SK-N-SH treated with all-trans-retinoic acid at 6 μM for 48 hours (cell line): ENCODE results near the gene WAPL.

Experiments
- ATAC-seq: fragments of 200-7000 bp; cut with Tn5 transposase; 3 replicates; pipeline ENCODE4 v1.9.1; 2020; ENCODE audit warnings: mild to moderate bottlenecking, moderate library complexity
- ARNTL ChIP-seq: fragments of 450-650 bp; formaldehyde crosslinking; IDR thresholded peaks from 2 replicates; pipeline ENCODE4 v1.5.0; 2020; ENCODE audit warnings: low read depth, mild to moderate bottlenecking, moderate library complexity, borderline replicate concordance
- BACH2 ChIP-seq: fragments of 250-450 bp; sonication (Bioruptor Pico); IDR thresholded peaks from 2 replicates; pipeline ENCODE4 v1.9.0; 2021; ENCODE audit warnings: mild to moderate bottlenecking, borderline replicate concordance
- CSDC2 ChIP-seq: fragments of 250-450 bp; sonication (Bioruptor Pico); IDR thresholded peaks from 2 replicates; pipeline ENCODE4 v1.5.0; 2020; ENCODE audit warnings: mild to moderate bottlenecking, moderate library complexity
- ESRRG ChIP-seq: fragments of 250-450 bp; sonication (Bioruptor Pico); IDR thresholded peaks from 2 replicates; pipeline ENCODE4 v1.6.1; 2021; ENCODE audit warnings: mild to moderate bottlenecking
- ISL1 ChIP-seq: fragments of 250-450 bp; sonication (Bioruptor Pico); IDR thresholded peaks from 2 replicates; pipeline ENCODE4 v2.1.2; 2022; ENCODE audit warnings: mild to moderate bottlenecking, moderate library complexity
- OSR1 ChIP-seq: fragments of 250-450 bp; sonication (Bioruptor Pico); IDR thresholded peaks from 2 replicates; pipeline ENCODE4 v1.8.0; 2022; ENCODE audit warnings: moderate library complexity, mild to moderate bottlenecking, inconsistent platforms
- PPARA ChIP-seq: fragments of 250-450 bp; sonication (Bioruptor Pico); IDR thresholded peaks from 2 replicates; pipeline ENCODE4 v1.5.0; 2020; ENCODE audit warnings: mild to moderate bottlenecking, borderline replicate concordance
- RARB ChIP-seq: fragments of 250-450 bp; sonication (Bioruptor Pico); IDR thresholded peaks from 2 replicates; pipeline ENCODE4 v1.8.0; 2021; ENCODE audit warnings: mild to moderate bottlenecking, moderate library complexity
- SNAI2 ChIP-seq: fragments of 250-450 bp; sonication (Bioruptor Pico); IDR thresholded peaks from 2 replicates; pipeline ENCODE4 v1.5.0; 2020; ENCODE audit warnings: mild to moderate bottlenecking, moderate library complexity
- TOX ChIP-seq: fragments of 250-450 bp; sonication (Bioruptor Pico); IDR thresholded peaks from 2 replicates; pipeline ENCODE4 v1.8.0; 2021; ENCODE audit warnings: mild to moderate bottlenecking, moderate library complexity, borderline replicate concordance
- ZC3H10 ChIP-seq: fragments of 250-450 bp; sonication (Bioruptor Pico); IDR thresholded peaks from 2 replicates; pipeline ENCODE4 v1.5.1; 2021; ENCODE audit warnings: mild to moderate bottlenecking, moderate library complexity
- ZFP3 ChIP-seq: fragments of 250-450 bp; sonication (Bioruptor Pico); IDR thresholded peaks from 2 replicates; pipeline ENCODE4 v1.5.0; 2020; ENCODE audit warnings: mild to moderate bottlenecking, moderate library complexity
- ZFP30 ChIP-seq: fragments of 450-650 bp; formaldehyde crosslinking; IDR thresholded peaks from 2 replicates; pipeline ENCODE4 v1.5.0; 2022; ENCODE audit warnings: mild to moderate bottlenecking, moderate library complexity
- ZNF565 ChIP-seq: fragments of 450-650 bp; formaldehyde crosslinking; conservative IDR thresholded peaks from 2 replicates; pipeline ENCODE4 v1.5.0; 2020; ENCODE audit warnings: low read depth, mild to moderate bottlenecking, moderate library complexity
- ZNF70 ChIP-seq: fragments of 450-650 bp; formaldehyde crosslinking; IDR thresholded peaks from 2 replicates; pipeline ENCODE4 v1.5.0; 2020; ENCODE audit warnings: mild to moderate bottlenecking, moderate library complexity
- ZNF8 ChIP-seq: fragments of 450-650 bp; formaldehyde crosslinking; IDR thresholded peaks from 2 replicates; pipeline ENCODE4 v1.5.0; 2020; ENCODE audit warnings: mild to moderate bottlenecking, moderate library complexity
- TF ChIP-seq, protein P1 (sequence below): fragments of 250-450 bp; sonication (Bioruptor Pico); IDR thresholded peaks from 2 replicates; pipeline ENCODE4 v1.5.1; 2020; ENCODE audit warnings: low read depth, mild to moderate bottlenecking, moderate library complexity
- TF ChIP-seq, protein P2 (sequence below): fragments of 250-450 bp; sonication (Bioruptor Pico); IDR thresholded peaks from 2 replicates; pipeline ENCODE4 v1.8.0; 2021; ENCODE audit warnings: low read depth, mild to moderate bottlenecking, moderate library complexity, borderline replicate concordance
- TF ChIP-seq, protein P3 (sequence below): fragments of 250-450 bp; sonication (Bioruptor Pico); IDR thresholded peaks from 2 replicates; pipeline ENCODE4 v1.8.0; 2020; ENCODE audit warnings: mild to moderate bottlenecking, moderate library complexity, borderline replicate concordance
- TF ChIP-seq, protein P4 (sequence below): fragments of 250-450 bp; sonication (Bioruptor Pico); IDR thresholded peaks from 2 replicates; pipeline ENCODE4 v1.5.0; 2020; ENCODE audit warnings: mild to moderate bottlenecking, moderate library complexity
- TF ChIP-seq, protein P5 (sequence below): fragments of 250-450 bp; sonication (Bioruptor Pico); IDR thresholded peaks from 2 replicates; pipeline ENCODE4 v1.5.1; 2021; ENCODE audit warnings: mild to moderate bottlenecking, moderate library complexity

The WAPL gene

DNA sequence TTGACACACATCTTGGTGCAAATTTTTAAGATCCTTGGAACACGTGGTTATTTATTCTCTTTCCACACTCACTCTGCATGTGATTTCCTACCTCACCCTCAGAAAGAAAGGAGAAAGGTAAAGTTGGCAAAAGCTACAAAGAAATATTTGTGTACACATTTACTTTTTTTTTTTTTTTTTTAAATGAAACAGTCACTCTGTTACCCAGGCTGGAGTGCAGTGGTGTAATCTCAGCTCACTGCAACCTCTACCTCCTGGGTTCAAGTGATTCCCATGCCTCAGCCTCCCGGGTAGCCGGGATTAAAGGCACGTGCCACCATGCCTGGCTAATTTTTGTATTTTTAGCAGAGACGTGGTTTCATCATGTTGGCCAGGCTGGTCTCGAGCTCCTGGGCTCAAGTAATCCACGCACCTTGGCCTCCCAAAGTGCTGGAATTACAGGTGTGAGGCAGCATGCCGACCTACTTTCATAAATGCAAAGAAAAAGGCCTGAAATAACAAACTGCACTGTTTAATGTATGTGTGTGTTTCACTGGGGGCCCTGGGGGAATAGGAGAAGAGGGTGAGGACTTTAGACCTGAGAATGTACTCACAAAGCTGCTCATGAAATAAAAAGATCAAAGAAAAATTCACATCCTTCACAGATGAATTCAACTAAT lies 83.4 kb downstream of the WAPL start (continued):
- TF ChIP-seq, protein P1, sequence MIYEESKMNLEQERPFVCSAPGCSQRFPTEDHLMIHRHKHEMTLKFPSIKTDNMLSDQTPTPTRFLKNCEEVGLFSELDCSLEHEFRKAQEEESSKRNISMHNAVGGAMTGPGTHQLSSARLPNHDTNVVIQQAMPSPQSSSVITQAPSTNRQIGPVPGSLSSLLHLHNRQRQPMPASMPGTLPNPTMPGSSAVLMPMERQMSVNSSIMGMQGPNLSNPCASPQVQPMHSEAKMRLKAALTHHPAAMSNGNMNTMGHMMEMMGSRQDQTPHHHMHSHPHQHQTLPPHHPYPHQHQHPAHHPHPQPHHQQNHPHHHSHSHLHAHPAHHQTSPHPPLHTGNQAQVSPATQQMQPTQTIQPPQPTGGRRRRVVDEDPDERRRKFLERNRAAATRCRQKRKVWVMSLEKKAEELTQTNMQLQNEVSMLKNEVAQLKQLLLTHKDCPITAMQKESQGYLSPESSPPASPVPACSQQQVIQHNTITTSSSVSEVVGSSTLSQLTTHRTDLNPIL (CRISPR knock-in tag) = no peak
- TF ChIP-seq TOX (CRISPR knock-in tag) (no peak), OSR1 (CRISPR knock-in tag) (no peak), ZC3H10 (CRISPR knock-in tag) (no peak)

DNA sequence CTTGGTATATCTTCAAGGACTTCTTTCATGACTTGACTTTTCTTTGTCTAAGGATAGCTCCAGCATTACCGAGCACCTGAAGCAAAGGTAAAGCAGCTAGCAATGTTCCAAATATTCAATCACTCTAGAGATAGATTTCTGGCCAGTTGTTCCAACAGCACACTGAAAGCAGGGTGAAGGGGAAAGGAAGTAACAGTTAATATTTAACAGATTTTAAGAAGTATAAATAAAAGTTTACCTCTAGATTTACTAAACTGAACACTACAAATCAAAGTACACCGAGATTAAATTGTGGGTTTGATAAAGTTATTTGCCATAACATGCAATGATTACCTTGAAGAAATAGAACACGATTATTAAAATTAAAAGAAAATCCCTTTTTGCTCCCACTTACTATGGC lies 84.1 kb downstream of the WAPL start:
- no peak for ATAC-seq
- no peak for TF ChIP-seq PPARA (CRISPR knock-in tag)
- TF ChIP-seq ZNF8 = no peak
- TF ChIP-seq, protein P2, sequence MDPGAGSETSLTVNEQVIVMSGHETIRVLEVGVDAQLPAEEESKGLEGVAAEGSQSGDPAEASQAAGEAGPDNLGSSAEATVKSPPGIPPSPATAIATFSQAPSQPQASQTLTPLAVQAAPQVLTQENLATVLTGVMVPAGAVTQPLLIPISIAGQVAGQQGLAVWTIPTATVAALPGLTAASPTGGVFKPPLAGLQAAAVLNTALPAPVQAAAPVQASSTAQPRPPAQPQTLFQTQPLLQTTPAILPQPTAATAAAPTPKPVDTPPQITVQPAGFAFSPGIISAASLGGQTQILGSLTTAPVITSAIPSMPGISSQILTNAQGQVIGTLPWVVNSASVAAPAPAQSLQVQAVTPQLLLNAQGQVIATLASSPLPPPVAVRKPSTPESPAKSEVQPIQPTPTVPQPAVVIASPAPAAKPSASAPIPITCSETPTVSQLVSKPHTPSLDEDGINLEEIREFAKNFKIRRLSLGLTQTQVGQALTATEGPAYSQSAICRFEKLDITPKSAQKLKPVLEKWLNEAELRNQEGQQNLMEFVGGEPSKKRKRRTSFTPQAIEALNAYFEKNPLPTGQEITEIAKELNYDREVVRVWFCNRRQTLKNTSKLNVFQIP (CRISPR knock-in tag) = no peak
- TF ChIP-seq OSR1 (CRISPR knock-in tag) = no peak
- TF ChIP-seq, protein P3, sequence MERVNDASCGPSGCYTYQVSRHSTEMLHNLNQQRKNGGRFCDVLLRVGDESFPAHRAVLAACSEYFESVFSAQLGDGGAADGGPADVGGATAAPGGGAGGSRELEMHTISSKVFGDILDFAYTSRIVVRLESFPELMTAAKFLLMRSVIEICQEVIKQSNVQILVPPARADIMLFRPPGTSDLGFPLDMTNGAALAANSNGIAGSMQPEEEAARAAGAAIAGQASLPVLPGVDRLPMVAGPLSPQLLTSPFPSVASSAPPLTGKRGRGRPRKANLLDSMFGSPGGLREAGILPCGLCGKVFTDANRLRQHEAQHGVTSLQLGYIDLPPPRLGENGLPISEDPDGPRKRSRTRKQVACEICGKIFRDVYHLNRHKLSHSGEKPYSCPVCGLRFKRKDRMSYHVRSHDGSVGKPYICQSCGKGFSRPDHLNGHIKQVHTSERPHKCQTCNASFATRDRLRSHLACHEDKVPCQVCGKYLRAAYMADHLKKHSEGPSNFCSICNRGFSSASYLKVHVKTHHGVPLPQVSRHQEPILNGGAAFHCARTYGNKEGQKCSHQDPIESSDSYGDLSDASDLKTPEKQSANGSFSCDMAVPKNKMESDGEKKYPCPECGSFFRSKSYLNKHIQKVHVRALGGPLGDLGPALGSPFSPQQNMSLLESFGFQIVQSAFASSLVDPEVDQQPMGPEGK (CRISPR knock-in tag) = no peak
- no peak for TF ChIP-seq ESRRG (CRISPR knock-in tag)
- no peak for TF ChIP-seq ZC3H10 (CRISPR knock-in tag)
- TF ChIP-seq, protein P4, sequence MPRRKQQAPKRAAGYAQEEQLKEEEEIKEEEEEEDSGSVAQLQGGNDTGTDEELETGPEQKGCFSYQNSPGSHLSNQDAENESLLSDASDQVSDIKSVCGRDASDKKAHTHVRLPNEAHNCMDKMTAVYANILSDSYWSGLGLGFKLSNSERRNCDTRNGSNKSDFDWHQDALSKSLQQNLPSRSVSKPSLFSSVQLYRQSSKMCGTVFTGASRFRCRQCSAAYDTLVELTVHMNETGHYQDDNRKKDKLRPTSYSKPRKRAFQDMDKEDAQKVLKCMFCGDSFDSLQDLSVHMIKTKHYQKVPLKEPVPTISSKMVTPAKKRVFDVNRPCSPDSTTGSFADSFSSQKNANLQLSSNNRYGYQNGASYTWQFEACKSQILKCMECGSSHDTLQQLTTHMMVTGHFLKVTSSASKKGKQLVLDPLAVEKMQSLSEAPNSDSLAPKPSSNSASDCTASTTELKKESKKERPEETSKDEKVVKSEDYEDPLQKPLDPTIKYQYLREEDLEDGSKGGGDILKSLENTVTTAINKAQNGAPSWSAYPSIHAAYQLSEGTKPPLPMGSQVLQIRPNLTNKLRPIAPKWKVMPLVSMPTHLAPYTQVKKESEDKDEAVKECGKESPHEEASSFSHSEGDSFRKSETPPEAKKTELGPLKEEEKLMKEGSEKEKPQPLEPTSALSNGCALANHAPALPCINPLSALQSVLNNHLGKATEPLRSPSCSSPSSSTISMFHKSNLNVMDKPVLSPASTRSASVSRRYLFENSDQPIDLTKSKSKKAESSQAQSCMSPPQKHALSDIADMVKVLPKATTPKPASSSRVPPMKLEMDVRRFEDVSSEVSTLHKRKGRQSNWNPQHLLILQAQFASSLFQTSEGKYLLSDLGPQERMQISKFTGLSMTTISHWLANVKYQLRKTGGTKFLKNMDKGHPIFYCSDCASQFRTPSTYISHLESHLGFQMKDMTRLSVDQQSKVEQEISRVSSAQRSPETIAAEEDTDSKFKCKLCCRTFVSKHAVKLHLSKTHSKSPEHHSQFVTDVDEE = no peak
- TF ChIP-seq ZNF70 (CRISPR knock-in tag) = no peak
- TF ChIP-seq, protein P5, sequence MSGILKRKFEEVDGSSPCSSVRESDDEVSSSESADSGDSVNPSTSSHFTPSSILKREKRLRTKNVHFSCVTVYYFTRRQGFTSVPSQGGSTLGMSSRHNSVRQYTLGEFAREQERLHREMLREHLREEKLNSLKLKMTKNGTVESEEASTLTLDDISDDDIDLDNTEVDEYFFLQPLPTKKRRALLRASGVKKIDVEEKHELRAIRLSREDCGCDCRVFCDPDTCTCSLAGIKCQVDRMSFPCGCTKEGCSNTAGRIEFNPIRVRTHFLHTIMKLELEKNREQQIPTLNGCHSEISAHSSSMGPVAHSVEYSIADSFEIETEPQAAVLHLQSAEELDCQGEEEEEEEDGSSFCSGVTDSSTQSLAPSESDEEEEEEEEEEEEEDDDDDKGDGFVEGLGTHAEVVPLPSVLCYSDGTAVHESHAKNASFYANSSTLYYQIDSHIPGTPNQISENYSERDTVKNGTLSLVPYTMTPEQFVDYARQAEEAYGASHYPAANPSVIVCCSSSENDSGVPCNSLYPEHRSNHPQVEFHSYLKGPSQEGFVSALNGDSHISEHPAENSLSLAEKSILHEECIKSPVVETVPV (CRISPR knock-in tag) = no peak
- no peak for TF ChIP-seq ISL1 (CRISPR knock-in tag)
- TF ChIP-seq, protein P1 (CRISPR knock-in tag) = no peak
- TF ChIP-seq TOX (CRISPR knock-in tag) = no peak
- TF ChIP-seq SNAI2 = no peak
- TF ChIP-seq ZNF565 (CRISPR knock-in tag) = no peak
- no peak for TF ChIP-seq ZFP30 (CRISPR knock-in tag)
- no peak for TF ChIP-seq RARB (CRISPR knock-in tag)
- no peak for TF ChIP-seq CSDC2
- no peak for TF ChIP-seq ZFP3 (CRISPR knock-in tag)

DNA sequence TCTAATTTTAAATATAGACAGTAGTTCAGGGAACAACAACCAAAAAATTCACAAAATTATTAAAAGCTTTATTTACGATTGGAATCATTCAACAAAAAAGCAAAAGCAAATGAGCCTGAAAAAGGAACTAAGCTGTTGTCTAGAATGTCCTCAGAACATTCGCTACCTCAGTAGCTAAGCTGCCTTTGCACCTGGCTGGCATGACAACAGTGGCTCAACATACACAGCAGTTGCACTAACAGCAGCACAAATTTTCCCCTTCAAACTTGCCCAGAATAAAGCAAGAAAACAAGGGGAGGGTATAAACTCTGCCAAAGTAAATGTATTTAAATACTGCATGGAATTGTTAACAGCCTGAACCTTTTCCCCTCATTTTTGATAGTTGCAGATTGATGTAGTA lies 84.6 kb downstream of the WAPL start:
- ATAC-seq = no peak
- TF ChIP-seq ZNF8 (no peak), BACH2 (no peak), ZNF70 (CRISPR knock-in tag) (no peak), PPARA (CRISPR knock-in tag) (no peak), ZNF565 (CRISPR knock-in tag) (no peak), ZFP3 (CRISPR knock-in tag) (no peak), ARNTL (CRISPR knock-in tag) (no peak), OSR1 (CRISPR knock-in tag) (no peak)
- TF ChIP-seq, protein P3 (CRISPR knock-in tag) = no peak
- TF ChIP-seq, protein P1 (CRISPR knock-in tag) = no peak
- TF ChIP-seq, protein P5 (CRISPR knock-in tag) = no peak
